ENCODE measurements around the gene L3MBTL4.
"Not testable (repeated sequence)": the region's sequence is repeated elsewhere in the genome, so short reads cannot be mapped to it uniquely, and the experiment has no call there.

The L3MBTL4 gene

GRCh38 chr18:6310714-6311113 is 104.0 kb downstream of the L3MBTL4 start:
- no peak for DNase-seq (ENCODE audit: low read depth in 2 of 2)

- no peak for DNase-seq (ENCODE audit: low read depth in 2 of 2)
These were observed 116.8 kb downstream of the L3MBTL4 start for GRCh38 chr18:6297875-6298274.

GRCh38 chr18:6294148-6294784 is 120.4 kb downstream of the L3MBTL4 start:
- no peak for DNase-seq (ENCODE audit: low read depth in 2 of 2)

DNA sequence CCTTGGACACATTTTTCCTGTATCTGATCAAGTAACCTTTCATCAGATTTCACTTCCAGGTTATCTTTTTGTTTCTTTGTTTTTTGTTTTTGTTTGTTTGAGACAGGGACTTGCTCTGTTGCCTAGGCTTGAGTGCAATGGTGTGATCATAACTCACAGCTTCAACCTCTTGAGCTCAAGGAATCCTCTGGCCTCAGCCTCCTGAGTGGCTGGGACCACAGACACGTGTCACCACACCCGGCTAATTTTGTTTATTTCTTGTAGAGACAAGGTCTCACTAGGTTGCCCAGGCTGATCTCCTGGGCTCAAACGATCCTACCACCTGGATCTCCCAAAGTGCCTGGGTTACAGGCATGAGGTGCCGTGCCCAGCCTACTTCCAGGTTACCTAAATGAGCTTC is 124.9 kb downstream of the L3MBTL4 start:
- no peak for DNase-seq (ENCODE audit: low read depth in 2 of 2)

- no peak for DNase-seq (ENCODE audit: low read depth in 2 of 2)
These were observed 128.1 kb downstream of the L3MBTL4 start for GRCh38 chr18:6286585-6286984.

GRCh38 chr18:6284761-6285160 is 129.9 kb downstream of the L3MBTL4 start:
- no peak for DNase-seq (ENCODE audit: low read depth in 2 of 2)

DNA sequence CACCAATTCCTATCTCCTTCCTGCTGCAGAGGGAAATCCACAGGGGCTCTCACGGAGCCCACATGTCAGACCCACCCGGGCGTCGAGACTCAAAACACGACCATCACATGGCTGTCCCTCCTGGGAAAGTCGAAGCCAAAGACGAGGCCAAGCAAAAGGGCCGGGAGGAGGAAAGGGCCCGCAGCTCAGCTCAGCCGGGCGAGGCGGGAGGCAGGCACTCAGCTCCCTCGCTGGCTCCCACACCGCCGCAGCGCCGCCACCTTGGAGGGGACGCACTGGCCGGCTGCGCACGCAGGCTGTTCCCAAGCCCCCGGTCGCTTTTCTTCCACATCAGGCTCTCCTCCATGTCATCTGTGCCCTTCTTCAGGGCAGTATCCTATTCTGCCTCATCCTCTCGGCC is 130.4 kb downstream of the L3MBTL4 start:
- DNase-seq (ENCODE audit: low read depth in 2 of 2): no peak

DNA sequence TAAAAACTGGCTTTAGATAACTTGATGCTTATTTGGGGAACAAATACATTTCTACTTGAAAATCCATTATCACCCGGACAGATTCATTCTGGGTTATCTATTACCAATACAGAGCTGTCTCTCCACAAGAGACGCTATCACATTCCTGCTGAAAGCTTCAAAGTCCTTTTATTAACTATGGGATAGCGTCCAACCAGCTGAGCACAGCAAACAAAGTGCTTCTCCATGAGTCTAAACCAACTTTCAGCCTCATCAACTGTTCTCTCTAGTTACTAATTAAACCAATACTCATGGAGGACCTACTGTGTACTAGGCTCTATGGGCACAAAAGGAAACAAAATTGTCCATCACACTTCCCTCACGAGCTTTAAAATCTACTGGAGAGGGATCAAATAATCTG is 132.8 kb downstream of the L3MBTL4 start:
- DNase-seq (ENCODE audit: low read depth in 2 of 2): no peak

DNA sequence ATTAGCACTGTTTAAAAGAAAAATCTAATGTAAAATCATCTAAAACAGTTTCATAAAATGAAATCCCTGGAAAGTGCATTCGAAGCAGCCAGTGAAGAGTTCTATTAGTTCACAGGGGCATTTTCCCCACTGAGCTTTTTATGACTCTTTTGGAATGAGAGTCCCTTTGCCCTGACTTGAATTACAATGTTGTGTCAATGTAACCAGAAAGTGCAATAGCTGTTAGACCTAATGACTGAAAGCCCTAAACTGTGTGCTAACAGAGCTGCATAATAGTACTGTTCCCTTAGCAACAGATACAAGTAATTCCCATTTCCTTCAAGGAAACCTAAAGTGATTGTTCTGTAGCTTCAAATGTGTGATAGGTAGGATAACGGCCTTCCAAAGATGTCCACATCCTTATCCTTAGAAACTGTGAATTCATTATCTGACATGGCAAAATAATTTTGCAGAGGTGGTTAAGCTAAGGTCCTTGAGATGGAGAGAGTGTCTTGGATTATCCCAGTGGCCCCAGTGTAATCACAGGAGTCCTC is 134.4 kb downstream of the L3MBTL4 start:
- no peak for DNase-seq (ENCODE audit: low read depth in 2 of 2)

DNA sequence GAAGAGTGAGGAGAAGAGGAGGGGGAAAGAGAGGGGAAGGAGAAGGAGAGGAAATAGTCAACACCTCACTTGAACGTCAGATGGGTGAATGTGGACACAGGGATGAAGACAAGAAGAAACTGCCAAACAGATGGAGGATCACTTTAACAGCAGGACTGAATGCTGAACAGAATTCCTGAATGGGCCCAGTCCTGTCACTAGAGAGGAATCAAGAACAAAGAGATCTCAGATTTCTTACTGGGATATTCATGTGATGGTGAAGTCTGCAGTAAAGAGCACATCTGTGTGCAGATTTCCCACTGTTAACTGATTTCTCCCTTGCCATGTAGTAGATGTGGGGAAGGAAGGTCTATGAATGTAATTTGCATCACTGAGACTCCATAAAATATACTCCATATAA is 135.4 kb downstream of the L3MBTL4 start:
- DNase-seq (ENCODE audit: low read depth in 2 of 2): no peak

GRCh38 chr18:6273423-6273822 is 141.3 kb downstream of the L3MBTL4 start:
- no peak for DNase-seq (ENCODE audit: low read depth in 2 of 2)

DNA sequence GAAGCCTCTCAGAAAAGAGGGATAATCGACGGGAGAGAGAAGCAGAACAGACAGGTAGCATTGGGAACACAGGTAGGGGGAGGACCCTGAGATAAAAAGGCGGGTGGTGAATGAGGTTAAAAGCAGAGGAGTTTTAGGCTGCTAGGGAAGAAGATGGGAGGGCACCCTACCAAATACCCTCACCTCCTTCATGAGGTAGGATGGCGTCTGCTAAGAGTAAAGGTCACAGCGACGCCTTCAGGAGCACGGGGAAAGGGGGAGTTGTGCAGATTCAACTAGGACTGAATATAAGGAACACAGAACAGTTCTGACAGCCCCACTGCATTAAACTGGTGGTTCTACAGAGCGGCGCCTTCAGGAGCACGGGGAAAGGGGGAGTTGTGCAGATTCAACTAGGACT is 142.6 kb downstream of the L3MBTL4 start:
- not testable (repeated sequence) for DNase-seq (ENCODE audit: low read depth in 2 of 2)

DNA sequence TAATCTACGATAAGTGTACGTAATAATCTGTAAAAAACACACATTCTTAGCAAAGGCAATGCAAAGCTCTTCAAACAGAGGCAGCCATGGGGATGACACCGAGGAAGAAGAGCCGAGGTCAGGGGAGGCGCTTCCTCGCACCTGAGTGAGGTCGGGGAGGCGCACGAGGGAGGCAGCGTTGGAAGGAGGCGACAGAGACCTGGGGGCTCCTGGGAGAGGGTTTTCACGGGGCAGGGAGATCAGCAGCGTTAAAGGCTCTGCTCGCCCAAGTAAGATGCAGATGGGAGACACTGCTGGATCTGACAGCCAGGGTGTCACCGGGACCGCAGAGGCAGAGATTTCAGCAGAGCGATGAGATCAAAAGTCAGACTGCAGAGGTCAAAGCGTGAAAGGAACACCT is 143.1 kb downstream of the L3MBTL4 start:
- no peak for DNase-seq (ENCODE audit: low read depth in 2 of 2)

- DNase-seq (ENCODE audit: low read depth in 2 of 2): no peak
These were observed 143.9 kb downstream of the L3MBTL4 start for GRCh38 chr18:6270771-6271216.

DNA sequence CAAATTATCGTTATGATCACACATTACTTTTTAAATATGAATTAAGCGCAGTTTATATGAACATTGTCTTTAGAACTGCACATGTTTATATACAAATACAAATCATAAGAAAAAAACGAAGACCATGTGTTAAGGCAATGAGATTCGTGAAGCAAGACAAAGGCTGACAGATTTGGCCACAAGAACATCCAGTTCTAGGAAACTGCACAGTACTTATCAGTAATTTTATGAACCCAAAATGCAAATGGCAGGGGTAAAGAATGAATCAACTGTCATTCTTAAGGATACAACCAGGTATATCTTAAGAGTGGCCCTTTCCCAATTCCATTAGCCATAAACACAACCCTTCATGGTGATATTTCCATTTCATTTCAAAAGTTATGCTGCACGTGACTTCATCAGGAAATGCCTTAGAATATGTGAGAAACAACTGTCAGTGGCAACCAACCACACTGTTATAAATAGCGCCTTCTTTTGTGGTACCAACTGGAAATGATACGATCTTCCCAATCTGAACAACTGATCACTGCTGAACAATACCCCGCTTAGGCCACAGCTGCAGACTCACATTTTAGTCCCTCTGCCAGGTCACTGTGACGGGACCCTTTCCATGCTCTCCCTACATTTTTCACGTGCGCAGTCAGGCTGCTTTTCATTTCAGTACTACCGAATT is 144.9 kb downstream of the L3MBTL4 start:
- DNase-seq (ENCODE audit: low read depth in 2 of 2): no peak

DNA sequence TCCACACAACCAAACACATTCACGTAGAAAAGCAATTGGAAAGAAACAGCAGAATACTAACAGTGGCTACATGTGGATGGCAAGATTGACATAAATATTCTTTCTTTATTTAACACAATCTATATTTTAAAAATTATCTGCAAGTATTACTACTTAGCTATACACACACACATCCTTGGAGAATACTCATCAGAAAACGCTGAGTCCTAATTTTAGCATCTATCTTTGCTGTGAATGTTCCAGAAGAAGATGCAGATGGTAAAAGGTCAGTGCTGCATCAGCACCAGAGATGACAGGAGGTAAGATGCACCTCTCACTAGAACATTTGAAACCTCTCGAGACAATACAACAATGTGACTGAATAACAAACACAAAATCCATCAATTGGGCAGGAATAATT is 148.5 kb downstream of the L3MBTL4 start:
- no peak for DNase-seq (ENCODE audit: low read depth in 2 of 2)

GRCh38 chr18:6261938-6262337 is 152.8 kb downstream of the L3MBTL4 start:
- no peak for DNase-seq (ENCODE audit: low read depth in 2 of 2)

GRCh38 chr18:6259324-6259723 is 155.4 kb downstream of the L3MBTL4 start:
- DNase-seq (ENCODE audit: low read depth in 2 of 2): not testable (repeated sequence)

GRCh38 chr18:6257950-6258349 is 156.8 kb downstream of the L3MBTL4 start:
- DNase-seq (ENCODE audit: low read depth in 2 of 2): no peak

- DNase-seq (ENCODE audit: low read depth in 2 of 2): no peak
These were observed 158.2 kb downstream of the L3MBTL4 start for GRCh38 chr18:6256521-6256920.

DNA sequence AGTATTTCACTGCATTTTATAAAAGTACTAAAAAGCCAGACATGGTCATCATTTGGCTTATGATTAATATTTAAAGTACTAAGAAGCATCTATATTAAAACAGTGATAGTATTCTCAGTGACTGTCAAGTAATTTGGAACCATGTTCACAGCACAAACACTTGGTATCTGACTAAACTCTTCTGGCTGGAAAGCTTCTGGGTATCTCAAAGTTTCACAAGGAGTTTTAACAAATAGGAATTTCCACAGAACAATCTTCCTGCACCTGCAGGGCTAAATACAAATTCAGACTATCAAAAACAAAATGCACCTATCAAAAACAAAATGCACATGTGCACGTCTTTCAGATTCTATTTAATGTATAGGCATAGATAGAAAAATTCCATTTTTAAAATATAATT is 158.8 kb downstream of the L3MBTL4 start:
- DNase-seq (ENCODE audit: low read depth in 2 of 2): no peak

DNA sequence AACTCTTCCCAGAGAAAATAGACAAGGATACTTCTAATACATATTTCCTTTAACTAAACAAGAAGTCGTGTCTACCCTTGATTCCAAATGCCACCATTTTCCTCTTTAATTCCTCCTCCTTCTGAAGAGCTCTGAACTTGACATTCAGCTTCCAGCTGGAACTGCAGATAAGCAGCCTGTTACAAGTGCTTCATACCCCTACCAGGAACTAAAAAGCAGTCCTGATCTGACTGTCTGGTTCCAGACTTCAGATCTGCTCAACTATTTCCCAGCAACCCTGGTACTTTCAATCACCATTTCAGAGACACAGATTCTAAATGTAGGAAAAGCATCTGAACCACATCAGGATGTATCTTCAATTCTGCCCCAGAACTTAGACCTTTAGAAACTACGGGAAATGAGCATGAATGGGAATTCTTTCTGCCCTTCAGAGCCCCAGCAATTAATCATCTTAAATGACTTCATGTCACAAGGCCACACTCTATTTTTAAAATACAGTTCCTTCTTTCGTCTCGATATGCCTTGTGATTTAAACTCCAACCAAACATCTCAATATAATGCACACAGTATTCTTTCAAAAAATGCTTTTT is 159.5 kb downstream of the L3MBTL4 start:
- DNase-seq (ENCODE audit: low read depth in 2 of 2): no peak

GRCh38 chr18:6254456-6254855 is 160.3 kb downstream of the L3MBTL4 start:
- DNase-seq (ENCODE audit: low read depth in 2 of 2): no peak
